Posterior vena cava (tissue), 2 donors: ENCODE results near the gene UQCC2. TPM values are rescaled to one million over a fixed set of nuclear protein-coding genes. Genes with fewer than 3 reads are reported as not detected.

Source experiments
- DNase-seq: peaks from one replicate; pipeline ENCODE4 v3.0.0-alpha.2; 2020; ENCODE audit warnings: low spot score
- intact Hi-C, 2 donors: fragments of 100-400 bp; cut with DNase I; formaldehyde crosslinking; loops; one replicate each; pipeline versions ENCODE4 v1.14.1 to v1.14.2; 2022 to 2023
- total RNA-seq, 2 donors: library from RNA; stranded (reverse); fragmentation: NEBNext Ultra II Directional; extraction: Animal tissue kit (Norgen Biotek cat#: 25700); gene quantifications; one replicate each; pipeline ENCODE4 v1.2.1, GENCODE V29; 2021
- donor health status: DM: yes; HTN: yes; CAD: no.
- donor health status: DM: yes; HTN: yes; CAD: no.

Gene UQCC2
- total RNA-seq, 2 donors from 2014 or later: 39.7 to 42.3 TPM

DNA sequence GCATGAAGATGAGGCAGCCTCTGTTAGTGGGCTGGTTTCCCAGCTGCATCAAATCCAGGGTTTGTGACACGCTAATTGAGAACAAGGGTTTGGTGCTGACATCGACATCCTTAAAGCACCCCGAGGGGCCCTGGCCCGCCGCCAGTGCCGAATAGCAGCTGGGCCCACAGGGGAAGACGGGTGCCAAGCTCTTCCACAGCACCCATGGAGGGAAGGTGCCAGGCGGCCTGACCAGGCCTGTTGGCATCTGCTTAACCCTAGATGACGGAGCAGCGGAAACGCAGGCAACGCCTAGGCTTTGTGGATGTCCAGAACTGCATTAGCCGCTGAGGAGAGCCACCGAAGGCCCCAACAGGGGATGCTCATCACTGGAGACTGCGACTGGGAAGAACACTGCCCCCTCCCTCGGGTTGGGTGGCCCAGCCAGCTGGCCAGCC lies 16.0 kb downstream of the UQCC2 start:
- intact Hi-C loops: no loop called here
- DNase-seq: no peak

- intact Hi-C loops: no loop called here
- DNase-seq: no peak
Observed at GRCh38 chr6:33694977-33695376, 16.5 kb downstream of the UQCC2 start.

DNA sequence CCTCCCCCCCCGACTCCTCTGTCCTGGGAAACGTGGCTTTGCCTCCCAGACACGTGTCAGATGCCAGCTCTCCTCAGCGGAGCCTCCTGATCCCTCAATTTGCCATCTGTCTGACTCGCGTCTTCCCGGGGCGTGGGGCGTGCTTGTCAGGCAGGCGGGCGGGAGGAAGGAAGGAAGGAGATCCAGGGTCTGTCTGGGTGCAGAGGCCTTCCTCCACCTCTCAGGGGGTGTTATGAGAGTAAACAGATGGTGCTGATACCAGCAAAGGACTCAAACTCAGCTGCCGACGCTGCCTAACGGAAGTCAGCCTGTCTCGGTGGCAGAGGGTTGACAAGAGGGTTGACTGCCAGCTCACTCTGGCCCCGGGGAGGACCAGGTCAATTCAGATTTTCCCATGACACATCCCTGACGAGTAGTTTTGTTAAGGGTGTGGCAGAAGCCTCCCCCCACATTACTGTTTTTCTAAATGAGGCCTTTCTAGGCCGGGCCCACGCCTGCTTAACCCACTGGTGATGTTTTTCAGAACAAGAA lies 17.0 kb downstream of the UQCC2 start:
- intact Hi-C loops: no loop called here
- no peak for DNase-seq

DNA sequence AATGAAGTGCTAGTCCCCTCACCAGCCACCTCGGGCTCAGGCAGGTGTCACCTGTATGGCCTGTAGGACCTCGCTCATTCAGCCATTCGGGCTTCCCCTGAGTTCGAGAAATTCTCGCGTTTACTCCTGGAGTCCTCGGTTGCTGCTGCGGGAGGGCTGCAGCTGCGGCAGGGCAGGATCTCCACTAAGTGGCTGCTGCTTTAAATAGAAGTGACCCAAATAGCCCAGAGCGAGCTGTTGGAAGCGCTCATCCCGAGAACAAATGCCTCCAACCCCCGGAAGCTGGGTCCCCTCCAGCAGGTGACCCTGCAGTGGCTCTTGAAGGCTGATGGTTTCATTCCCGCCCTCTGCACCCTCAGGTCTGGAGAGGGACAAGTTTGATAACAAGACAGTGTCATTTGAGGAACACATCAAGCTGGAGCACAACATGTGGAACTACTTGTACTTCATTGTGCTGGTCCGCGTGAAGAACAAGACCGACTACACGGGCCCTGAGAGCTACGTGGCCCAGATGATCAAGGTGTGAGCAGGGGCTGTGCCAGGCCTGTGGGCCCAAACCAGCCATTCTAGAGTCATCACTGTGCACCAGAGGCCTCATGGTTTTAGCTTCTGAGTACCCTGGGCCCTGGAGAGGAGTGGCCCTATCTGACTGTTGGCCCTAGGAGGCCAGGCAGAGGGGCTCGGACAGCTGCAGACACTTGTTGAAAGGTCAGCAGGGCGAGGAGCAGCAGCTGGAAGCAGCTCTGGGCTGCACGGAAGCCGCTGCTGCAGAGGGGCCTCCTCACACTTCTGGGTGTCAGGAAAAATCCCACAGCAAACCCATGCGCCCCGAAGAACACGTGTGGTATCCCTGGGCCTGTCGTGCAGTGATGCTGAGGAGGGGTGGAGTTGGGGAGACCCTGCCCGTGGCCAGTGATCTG lies 18.1 kb downstream of the UQCC2 start:
- intact Hi-C loops: no loop called here
- no peak for DNase-seq

- no peak for DNase-seq
- intact Hi-C loops: no loop called here
Observed at GRCh38 chr6:33692760-33693158, 18.7 kb downstream of the UQCC2 start.

DNA sequence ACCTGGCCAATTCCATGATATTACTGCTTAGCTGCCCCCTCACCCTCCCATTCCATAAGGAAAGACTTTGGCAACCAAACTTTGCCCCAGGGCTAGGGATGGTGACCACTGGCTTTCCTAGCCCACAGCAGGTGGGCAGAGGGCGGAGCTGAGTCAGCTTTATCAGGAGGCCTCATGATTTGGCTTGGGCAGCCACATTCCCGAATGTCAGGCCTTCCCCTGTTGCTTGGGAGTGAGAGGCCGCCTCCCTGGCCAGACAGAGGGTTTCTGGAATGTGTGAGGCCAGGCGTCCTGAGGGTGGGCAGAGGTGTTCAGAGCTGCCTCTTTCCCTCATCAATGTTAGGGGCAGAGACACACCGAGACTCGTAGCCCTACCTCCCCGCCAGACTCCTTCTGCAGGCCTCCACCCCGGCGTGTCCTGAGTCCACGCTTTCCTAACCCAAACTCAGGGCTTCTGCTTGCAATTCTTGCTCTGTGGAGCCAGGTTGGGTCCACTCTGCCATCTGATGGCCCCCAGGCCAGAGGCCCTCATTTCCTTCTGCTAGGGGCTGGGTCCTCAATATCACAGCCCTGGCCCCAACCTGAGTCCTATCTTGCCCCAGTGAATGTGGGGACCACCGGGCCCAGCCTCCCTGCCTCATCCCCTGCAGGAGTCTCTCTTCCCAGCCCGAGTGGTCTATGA lies 19.3 kb downstream of the UQCC2 start:
- DNase-seq: no peak
- intact Hi-C loops: no loop called here

- intact Hi-C loops: loop anchor here in 1 of 2 donors (1.0 kb wide), 1 partner anchor 114 kb away; no protein-coding TSS in a partner anchor
- DNase-seq: no peak
Observed at GRCh38 chr6:33691456-33692077, 19.9 kb downstream of the UQCC2 start.

DNA sequence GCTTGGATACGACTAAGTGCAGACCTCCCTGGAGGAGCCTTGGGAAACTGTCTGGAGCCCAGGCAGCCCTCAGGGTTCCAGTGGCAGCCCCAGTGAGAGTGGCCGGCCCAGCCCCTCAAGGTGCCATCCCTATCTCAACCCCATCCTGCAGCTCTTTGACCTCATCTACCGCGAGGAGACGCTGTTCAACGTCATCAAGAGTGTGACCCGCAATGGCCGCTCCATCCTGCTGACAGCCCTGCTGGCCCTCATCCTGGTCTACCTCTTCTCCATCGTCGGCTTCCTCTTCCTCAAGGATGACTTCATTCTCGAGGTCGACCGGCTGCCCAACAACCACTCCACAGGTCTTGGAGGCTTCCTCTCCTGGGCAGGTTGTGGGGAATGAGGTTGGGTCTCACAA lies 20.7 kb downstream of the UQCC2 start:
- intact Hi-C loops: loop anchor here in 1 of 2 donors (1.0 kb wide), 1 partner anchor 113 kb away; no protein-coding TSS in a partner anchor
- no peak for DNase-seq

- intact Hi-C loops: no loop called here
- no peak for DNase-seq
Observed at GRCh38 chr6:33689879-33690278, 21.6 kb downstream of the UQCC2 start.

- intact Hi-C loops: no loop called here
- no peak for DNase-seq
Observed at GRCh38 chr6:33689148-33689494, 22.4 kb downstream of the UQCC2 start.

DNA sequence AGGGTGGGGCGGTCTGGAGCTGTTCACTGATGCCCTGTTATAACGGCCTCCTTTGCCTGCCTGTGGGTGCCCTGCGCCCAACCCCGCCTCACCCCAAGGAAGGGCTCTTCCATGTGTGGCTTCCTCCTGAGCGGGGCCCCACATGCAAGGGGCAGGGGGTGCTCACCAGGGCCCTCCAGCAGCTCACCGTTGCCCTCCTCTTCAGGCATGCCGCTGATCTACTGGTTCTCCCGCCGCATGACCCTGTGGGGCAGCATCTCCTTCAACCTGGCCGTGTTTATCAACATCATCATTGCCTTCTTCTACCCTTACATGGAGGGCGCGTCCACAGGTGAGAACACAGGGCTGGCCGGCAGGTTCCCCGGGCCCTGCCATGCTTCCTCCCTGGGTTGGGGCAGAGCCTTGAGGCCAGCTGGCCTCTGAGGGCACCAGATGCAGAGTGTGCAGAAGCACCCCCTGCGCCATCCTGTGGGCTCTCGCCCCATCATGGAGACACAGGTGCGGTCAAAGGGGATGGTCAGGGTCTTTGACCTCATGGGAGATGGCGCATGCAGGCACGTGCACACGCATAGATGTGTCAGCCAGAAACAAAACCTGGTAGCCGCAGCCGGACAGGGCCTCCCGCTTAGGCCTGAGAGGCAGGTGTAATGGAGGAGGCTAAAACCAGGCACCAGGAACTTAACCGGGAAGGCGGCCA lies 22.9 kb downstream of the UQCC2 start:
- intact Hi-C loops: no loop called here
- no peak for DNase-seq

DNA sequence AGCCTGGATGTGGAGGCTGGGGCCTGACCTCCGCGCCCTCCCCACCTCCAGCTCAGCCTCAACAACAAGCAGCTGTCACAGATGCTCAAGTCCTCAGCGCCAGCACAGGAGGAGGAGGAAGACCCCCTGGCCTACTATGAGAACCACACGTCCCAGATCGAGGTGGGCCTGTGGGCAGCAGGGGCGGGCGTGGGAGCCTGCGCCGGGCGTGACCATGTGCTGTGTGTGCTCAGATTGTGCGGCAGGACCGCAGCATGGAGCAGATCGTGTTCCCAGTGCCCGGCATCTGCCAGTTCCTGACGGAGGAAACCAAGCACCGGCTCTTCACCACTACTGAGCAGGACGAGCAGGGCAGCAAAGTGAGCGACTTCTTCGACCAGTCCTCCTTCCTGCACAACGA lies 23.5 kb downstream of the UQCC2 start:
- DNase-seq: no peak
- intact Hi-C loops: no loop called here

DNA sequence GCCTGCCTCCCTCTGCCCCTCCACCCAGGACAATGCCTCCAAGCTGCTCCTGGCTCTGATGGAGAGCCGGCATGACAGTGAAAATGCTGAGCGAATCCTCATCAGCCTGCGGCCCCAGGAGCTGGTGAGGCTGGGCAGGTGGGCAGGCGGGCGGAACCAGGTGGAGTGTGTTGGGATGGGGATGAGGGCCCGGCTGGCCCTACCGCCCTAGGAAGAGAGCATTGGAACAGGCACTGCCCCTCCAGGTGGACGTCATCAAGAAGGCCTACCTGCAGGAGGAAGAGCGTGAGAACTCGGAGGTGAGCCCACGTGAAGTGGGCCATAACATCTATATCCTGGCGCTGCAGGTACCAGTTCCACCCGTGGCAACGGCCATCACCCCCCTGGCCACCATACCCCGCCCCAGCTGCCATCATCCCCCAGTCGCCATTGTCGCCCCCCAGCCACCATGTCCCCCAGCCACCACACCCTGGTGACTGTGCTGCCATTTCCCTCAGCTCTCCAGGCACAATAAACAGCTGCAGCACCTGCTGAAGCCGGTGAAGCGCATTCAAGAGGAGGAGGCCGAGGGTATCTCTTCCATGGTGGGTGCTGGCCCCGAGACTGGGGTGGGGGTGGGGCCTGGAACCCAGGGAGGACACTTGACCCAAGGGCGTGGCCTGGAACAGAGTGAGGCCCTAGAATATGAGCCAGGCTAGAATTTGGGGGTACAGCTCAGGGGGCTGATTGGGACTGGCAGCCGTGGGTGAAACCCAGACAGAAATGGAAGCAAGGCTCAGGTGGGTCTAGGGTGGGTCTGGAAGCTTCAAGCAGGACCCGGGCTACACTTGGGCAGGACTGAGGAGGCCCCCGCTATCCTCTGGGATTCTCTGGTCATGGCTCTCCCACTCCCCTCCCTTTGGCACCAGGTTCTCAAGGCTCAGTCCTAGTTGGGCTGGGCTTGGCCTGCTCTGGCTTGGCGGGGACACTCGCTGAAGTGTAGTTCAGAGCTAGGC lies 24.2 kb downstream of the UQCC2 start:
- DNase-seq: no peak
- intact Hi-C loops: no loop called here

DNA sequence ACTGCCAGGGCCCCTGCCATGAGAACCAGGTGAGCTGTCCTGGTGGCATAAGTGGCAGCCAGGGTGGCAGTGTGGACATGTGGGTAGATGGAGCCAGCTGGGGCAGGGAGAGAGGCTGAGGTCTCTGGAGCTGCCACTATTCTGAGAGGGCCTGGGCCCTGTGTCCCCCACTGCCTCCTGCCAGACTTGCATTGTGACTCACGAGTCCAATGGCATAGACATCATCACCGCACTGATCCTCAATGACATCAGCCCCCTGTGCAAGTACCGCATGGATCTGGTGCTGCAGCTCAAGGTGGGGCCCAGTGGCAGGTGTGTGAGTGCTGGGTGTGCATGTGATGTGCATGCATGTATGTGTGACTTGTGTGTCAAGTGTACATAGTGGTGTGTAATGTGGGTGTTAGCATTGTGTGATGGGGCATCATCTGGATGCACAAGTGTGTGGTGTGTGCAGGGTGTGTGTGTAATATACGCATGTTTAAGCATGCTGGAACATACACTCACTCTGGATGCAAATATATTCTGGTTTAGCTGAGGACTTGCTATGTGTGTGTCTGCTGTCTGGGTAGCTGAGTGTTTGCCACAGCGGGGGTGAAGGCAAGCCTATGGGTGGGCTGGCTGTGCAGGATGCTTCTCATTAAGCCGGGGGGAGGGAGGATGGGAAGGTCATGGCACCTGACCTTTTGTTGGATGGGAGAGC lies 25.1 kb downstream of the UQCC2 start:
- intact Hi-C loops: no loop called here
- no peak for DNase-seq

DNA sequence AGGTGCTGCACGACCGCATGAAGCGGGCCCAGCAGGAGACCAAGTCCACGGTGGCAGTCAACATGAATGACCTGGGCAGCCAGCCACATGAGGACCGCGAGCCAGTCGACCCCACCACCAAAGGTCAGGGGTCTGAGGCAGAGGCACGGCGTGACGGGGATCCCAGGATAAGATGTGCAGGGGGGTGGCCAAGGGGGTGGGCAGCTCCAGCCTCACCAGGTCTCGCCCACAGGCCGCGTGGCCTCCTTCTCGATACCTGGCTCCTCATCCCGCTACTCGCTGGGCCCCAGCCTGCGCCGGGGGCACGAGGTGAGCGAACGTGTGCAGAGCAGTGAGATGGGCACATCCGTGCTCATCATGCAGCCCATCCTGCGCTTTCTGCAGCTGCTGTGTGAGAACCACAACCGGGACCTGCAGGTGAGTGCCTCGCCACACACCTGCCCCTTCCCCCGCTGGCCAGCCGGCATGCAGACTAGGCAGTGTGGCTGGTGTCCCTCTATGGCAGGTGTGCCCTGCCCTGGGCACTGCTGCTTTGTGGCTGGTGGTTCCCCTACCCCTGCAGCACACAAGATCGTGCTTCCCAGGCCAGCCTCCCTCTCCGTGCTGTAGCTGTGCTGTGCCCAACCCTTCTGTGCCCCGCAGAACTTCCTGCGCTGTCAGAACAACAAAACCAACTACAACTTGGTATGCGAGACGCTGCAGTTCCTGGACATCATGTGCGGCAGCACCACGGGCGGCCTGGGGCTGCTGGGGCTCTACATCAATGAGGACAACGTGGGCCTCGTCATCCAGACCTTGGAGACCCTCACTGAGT lies 25.9 kb downstream of the UQCC2 start:
- intact Hi-C loops: no loop called here
- no peak for DNase-seq

GRCh38 chr6:33684983-33685382 lies 26.5 kb downstream of the UQCC2 start:
- intact Hi-C loops: no loop called here
- no peak for DNase-seq

DNA sequence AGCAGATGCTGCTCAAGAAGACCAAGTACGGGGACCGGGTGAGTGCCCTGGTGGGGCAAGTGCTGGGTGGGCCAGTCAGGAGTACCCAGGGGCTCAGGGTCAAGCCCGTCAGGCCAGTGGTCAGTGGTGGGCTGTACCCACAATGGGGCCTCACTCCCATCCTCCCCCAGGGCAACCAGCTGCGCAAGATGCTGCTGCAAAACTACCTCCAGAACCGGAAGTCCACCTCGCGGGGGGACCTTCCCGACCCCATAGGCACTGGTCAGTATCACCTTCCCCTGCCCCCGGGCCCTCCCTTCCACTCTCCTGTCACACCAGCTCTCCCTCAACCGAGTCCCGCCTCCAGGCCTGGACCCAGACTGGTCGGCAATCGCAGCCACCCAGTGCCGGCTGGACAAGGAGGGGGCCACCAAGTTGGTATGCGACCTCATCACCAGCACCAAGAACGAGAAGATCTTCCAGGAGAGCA lies 27.0 kb downstream of the UQCC2 start:
- no peak for DNase-seq
- intact Hi-C loops: no loop called here
